GM12878 (cell line): Measurements from ENCODE around the gene ELL2. TPM values are rescaled to one million over a fixed set of nuclear protein-coding genes. Genes with fewer than 3 reads are reported as not detected.

Experiments
- BRCA1 ChIP-seq: IDR thresholded peaks from 2 replicates; pipeline ENCODE4 v1.6.1; 2011; ENCODE audit warnings: low read depth, low read length, improper control_type of control experiment
- CREM ChIP-seq: IDR thresholded peaks from 2 replicates; pipeline ENCODE4 v1.6.1; 2014; ENCODE audit warnings: antibody characterized with exemption, low read depth
- EP300 ChIP-seq, 2 experiments: fragments of 150-350 bp in 1 of 2; IDR thresholded peaks; 2 replicates each; pipeline ENCODE4 v1.6.1; 2011 to 2012; ENCODE audit warnings: low read depth in 2 of 2, low read length in 2 of 2, borderline replicate concordance in 1 of 2, improper control_type of control experiment in 1 of 2, inconsistent platforms in 1 of 2; ENCODE audit not compliant: control insufficient read depth in 1 of 2
- HSF1 ChIP-seq: fragments of 150-350 bp; IDR thresholded peaks from 2 replicates; pipeline ENCODE4 v1.6.1; 2014; ENCODE audit warnings: mild to moderate bottlenecking, low read depth, low read length
- IKZF1 ChIP-seq: fragments of 450-650 bp; conservative IDR thresholded peaks from 2 replicates; pipeline ENCODE4 v1.6.1; 2017; ENCODE audit warnings: antibody characterized with exemption, mild to moderate bottlenecking
- IKZF2 ChIP-seq, 2 experiments: fragments of 450-650 bp; IDR thresholded peaks; 2 replicates each; pipeline ENCODE4 v1.6.1; 2017; ENCODE audit warnings: mild to moderate bottlenecking in 2 of 2, moderate library complexity in 2 of 2
- MEF2A ChIP-seq: IDR thresholded peaks from 2 replicates; pipeline ENCODE4 v1.6.1; 2011; ENCODE audit warnings: low read depth, mild to moderate bottlenecking, low read length, moderate library complexity; ENCODE audit not compliant: insufficient read depth
- NFIC ChIP-seq: IDR thresholded peaks from 2 replicates; pipeline ENCODE4 v1.6.1; 2012; ENCODE audit warnings: low read depth, mild to moderate bottlenecking, inconsistent platforms, low read length, moderate library complexity
- NR2F1 ChIP-seq: fragments of 450-650 bp; conservative IDR thresholded peaks from 2 replicates; pipeline ENCODE4 v1.6.1; 2017; ENCODE audit warnings: mild to moderate bottlenecking
- PRDM15 ChIP-seq: fragments of 450-650 bp; formaldehyde crosslinking; IDR thresholded peaks from 2 replicates; pipeline ENCODE4 v1.4.0; 2020; ENCODE audit warnings: mild to moderate bottlenecking, moderate library complexity
- RB1 ChIP-seq: fragments of 450-650 bp; formaldehyde crosslinking; IDR thresholded peaks from 2 replicates; pipeline ENCODE4 v1.6.1; 2017; ENCODE audit warnings: mild to moderate bottlenecking, borderline replicate concordance
- polyA plus RNA-seq, 11 experiments: library from polyadenylated mRNA; depleted of rRNA in 4 of 11; unstranded in 6 of 11; stranded (reverse) in 5 of 11; fragments of >200 nt; fragmentation: Nextera tagmentation in 4 of 11; fragmentation: Illumina TruSeq in 1 of 11; extraction: Ambion mirVana in 4 of 11; extraction: Trizol in 1 of 11; gene quantifications; 1 replicate in 1 of 11; 2 replicates in 10 of 11; pipeline versions ENCODE4 v1.2.1 to v1.2.3, GENCODE V29; 2011 to 2016; ENCODE audit warnings: inconsistent platforms in 2 of 11, missing spikeins in 2 of 11, low read depth in 1 of 11
- total RNA-seq, 4 experiments: library from RNA; depleted of rRNA in 3 of 4; stranded (reverse); fragments of >200 nt in 3 of 4; fragmentation: Illumina TruSeq in 1 of 4; extraction: Trizol in 1 of 4; gene quantifications; 2 replicates each; pipeline versions ENCODE4 v1.2.1 to v1.2.3, GENCODE V29; 2013 to 2021

The ELL2 gene
- total and polyA plus RNA-seq, 10 of the 15 experiments (the other 5 are each of a cell fraction or from before 2014, with no cell fraction given) = 24.2 to 91.4 (median 57.4) TPM

- TF ChIP-seq PRDM15 = no peak
- TF ChIP-seq CREM = 0 out of 2 replicates have a peak, but pooled peaks have one; percentile 9
- peak; percentile 51; the same call in 1 of the 2 replicates for TF ChIP-seq NFIC
- 0 out of 2 replicates have a peak, but pooled peaks have one; percentile 14 for TF ChIP-seq NR2F1
- no peak for TF ChIP-seq BRCA1
- no peak for TF ChIP-seq HSF1
- no peak for TF ChIP-seq EP300 (IDR thresholded peaks at IDR 0.05; ENCODE audit: borderline replicate concordance in 1 of 2, control insufficient read depth in 1 of 2, low read depth in 2 of 2, low read length in 2 of 2)
- TF ChIP-seq IKZF2 (IDR thresholded peaks at IDR 0.05) = peak; percentile 56 to 60; a peak in 3 of 4 replicates
- peak; percentile 84 for TF ChIP-seq MEF2A
- TF ChIP-seq RB1 = no peak
- peak; percentile 53 for TF ChIP-seq IKZF1
These were observed 125.1 kb downstream of the ELL2 start (continued) for GRCh38 chr5:95836544-95836943.
